ENCODE data around the gene MYL3.

Gene MYL3

GRCh38 chr3:46898321-46899150, 35.3 kb upstream of the MYL3 start:
- DNase-seq (ENCODE audit: low read depth in 1 of 2, low spot score in 1 of 2): no peak
- H3K27ac ChIP-seq (replicated peaks): no peak overlapping the region
- no peak overlapping the region for H3K4me3 ChIP-seq (replicated peaks; ENCODE audit: insufficient read depth, low read length)
- TF ChIP-seq SPI1 (IDR thresholded peaks at IDR 0.05; ENCODE audit: borderline replicate concordance, low read depth) (no peak), GABPA (IDR thresholded peaks at IDR 0.05; ENCODE audit: low read depth) (no peak), POLR2AphosphoS5 (IDR thresholded peaks at IDR 0.05; ENCODE audit: low read depth) (no peak), REST (IDR thresholded peaks at IDR 0.05; ENCODE audit: insufficient replicate concordance, low read depth) (no peak), CTCF (IDR thresholded peaks at IDR 0.05; ENCODE audit: insufficient read depth, low read length) (no peak)
- H3K27me3 ChIP-seq (ENCODE audit: insufficient read depth, poor library complexity, severe bottlenecking): peaks cover 5% of the 10 kb centered on the region

GRCh38 chr3:46897829-46898320, 34.6 kb upstream of the MYL3 start:
- Histone ChIP-seq H3K27ac (replicated peaks) (no peak overlapping the region), H3K4me3 (replicated peaks; ENCODE audit: insufficient read depth, low read length) (no peak overlapping the region), H3K27me3 (ENCODE audit: insufficient read depth, poor library complexity, severe bottlenecking) (peaks cover 11% of the 10 kb centered on the region)
- DNase-seq (ENCODE audit: low read depth in 1 of 2, low spot score in 1 of 2): no peak
- TF ChIP-seq CTCF (IDR thresholded peaks at IDR 0.05; ENCODE audit: insufficient read depth, low read length) (no peak), GABPA (IDR thresholded peaks at IDR 0.05; ENCODE audit: low read depth) (no peak)

GRCh38 chr3:46897031-46897430, 33.8 kb upstream of the MYL3 start:
- DNase-seq (ENCODE audit: low read depth in 1 of 2, low spot score in 1 of 2): no peak
- no peak overlapping the region for H3K4me3 ChIP-seq (replicated peaks; ENCODE audit: insufficient read depth, low read length)
- H3K27ac ChIP-seq (replicated peaks): no peak overlapping the region
- TF ChIP-seq GABPA (IDR thresholded peaks at IDR 0.05; ENCODE audit: low read depth) (no peak), SPI1 (IDR thresholded peaks at IDR 0.05; ENCODE audit: borderline replicate concordance, low read depth) (no peak), CTCF (IDR thresholded peaks at IDR 0.05; ENCODE audit: insufficient read depth, low read length) (no peak), POLR2AphosphoS5 (IDR thresholded peaks at IDR 0.05; ENCODE audit: low read depth) (no peak), REST (IDR thresholded peaks at IDR 0.05; ENCODE audit: insufficient replicate concordance, low read depth) (no peak)
- peaks cover 12% of the 10 kb centered on the region for H3K27me3 ChIP-seq (ENCODE audit: insufficient read depth, poor library complexity, severe bottlenecking)
